HG03460 (cell line): ENCODE data around the gene MLIP.
"Not testable (repeated sequence)": the region's sequence is repeated elsewhere in the genome, so short reads cannot be mapped to it uniquely, and the experiment has no call there.

Source experiments
- ATAC-seq: cut with Tn5 transposase; IDR thresholded peaks from one replicate; pipeline ENCODE4 v1.9.1; 2021; ENCODE audit not compliant: unreplicated experiment

MLIP gene

GRCh38 chr6:54111341-54112045 lies at the start of gene MLIP:
Gene MLIP (plus strand): TSS chr6:54111443. CDS start chr6:54111480, 37 bp downstream.
- no peak for ATAC-seq

- ATAC-seq, result no peak
These were observed 48.1 kb upstream of the MLIP start for GRCh38 chr6:54063228-54063539.

GRCh38 chr6:54068694-54069093 lies 42.5 kb upstream of the MLIP start:
- ATAC-seq, result no peak

- no peak for ATAC-seq
These were observed 41.2 kb upstream of the MLIP start for GRCh38 chr6:54070025-54070424.

- no peak for ATAC-seq
These were observed 39.4 kb upstream of the MLIP start for GRCh38 chr6:54071821-54072340.

GRCh38 chr6:54072635-54073313 lies 38.5 kb upstream of the MLIP start:
- no peak for ATAC-seq

GRCh38 chr6:54073487-54073886 lies 37.8 kb upstream of the MLIP start:
- ATAC-seq, result no peak

- ATAC-seq, result no peak
These were observed 37.1 kb upstream of the MLIP start for GRCh38 chr6:54074109-54074508.

GRCh38 chr6:54074578-54075195 lies 36.6 kb upstream of the MLIP start:
- ATAC-seq, result no peak

GRCh38 chr6:54076159-54076789 lies 35.0 kb upstream of the MLIP start:
- no peak for ATAC-seq

GRCh38 chr6:54081499-54081898 lies 29.7 kb upstream of the MLIP start:
- ATAC-seq, result not testable (repeated sequence)

GRCh38 chr6:54083287-54083686 lies 28.0 kb upstream of the MLIP start:
- ATAC-seq, result no peak

GRCh38 chr6:54084231-54084630 lies 27.0 kb upstream of the MLIP start:
- ATAC-seq, result no peak

- no peak for ATAC-seq
These were observed 26.2 kb upstream of the MLIP start for GRCh38 chr6:54085047-54085446.

GRCh38 chr6:54085541-54085940 lies 25.7 kb upstream of the MLIP start:
- no peak for ATAC-seq

GRCh38 chr6:54086439-54086838 lies 24.8 kb upstream of the MLIP start:
- ATAC-seq, result no peak

- ATAC-seq, result no peak
These were observed 23.5 kb upstream of the MLIP start for GRCh38 chr6:54087721-54088120.

GRCh38 chr6:54093326-54093948 lies 17.8 kb upstream of the MLIP start:
- ATAC-seq, result no peak

- ATAC-seq, result no peak
These were observed 16.9 kb upstream of the MLIP start for GRCh38 chr6:54094293-54094692.

- ATAC-seq, result no peak
These were observed 16.5 kb upstream of the MLIP start for GRCh38 chr6:54094786-54095185.

- ATAC-seq, result no peak
These were observed 15.5 kb upstream of the MLIP start for GRCh38 chr6:54095723-54096122.
